Loucy (cell line): ENCODE results near the gene HLA-DRB1.
"Not testable (repeated sequence)": the region's sequence is repeated elsewhere in the genome, so short reads cannot be mapped to it uniquely, and the experiment has no call there.

ENCODE experiments used
- CTCF ChIP-seq: fragments of 200-600 bp; sonication (generic); conservative IDR thresholded peaks from 2 replicates; pipeline ENCODE4 v1.5.1; 2014; ENCODE audit warnings: mild to moderate bottlenecking, antibody characterized with exemption, low read length
- EZH2phosphoT487 ChIP-seq: fragments of 200-600 bp; IDR thresholded peaks from 2 replicates; pipeline ENCODE4 v1.6.1; 2018; ENCODE audit warnings: antibody characterized with exemption, mild to moderate bottlenecking, moderate library complexity, borderline replicate concordance

DNA sequence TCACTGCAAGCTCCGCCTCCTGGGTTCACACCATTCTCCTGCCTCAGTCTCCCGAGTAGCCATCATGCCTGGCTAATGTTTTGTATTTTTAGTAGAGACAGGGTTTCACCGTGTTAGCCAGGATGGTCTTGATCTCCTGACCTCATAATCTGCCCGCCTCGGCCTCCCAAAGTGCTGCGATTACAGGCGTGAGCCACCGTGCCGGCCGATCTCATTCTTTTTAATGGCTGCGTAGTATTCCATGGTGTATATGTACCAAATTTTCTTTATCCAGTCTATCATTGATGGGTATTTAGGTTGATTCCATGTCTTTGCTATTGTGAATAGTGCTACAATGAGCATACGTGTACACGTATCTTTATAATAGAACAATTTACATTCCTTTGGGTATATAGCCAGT, 40.1 kb upstream of the HLA-DRB1 start:
- not testable (repeated sequence) for TF ChIP-seq CTCF, EZH2phosphoT487
